Gastroesophageal sphincter (tissue), 3 donors: ENCODE results near the gene DAZAP2.

Experiments used
- POLR2A ChIP-seq, 2 donors: fragments of 450-650 bp; IDR thresholded peaks; one replicate each; pipeline ENCODE4 v1.6.1; 2017; ENCODE audit warnings: antibody characterized with exemption in 2 of 2, mild to moderate bottlenecking in 2 of 2, moderate library complexity in 1 of 2
- POLR2AphosphoS5 ChIP-seq: sonication (generic); formaldehyde crosslinking; IDR thresholded peaks from one replicate; pipeline ENCODE4 v1.6.1; 2017; ENCODE audit warnings: antibody characterized with exemption
- TF ChIP-seq, protein P1 (sequence below), 4 experiments: fragments of 200-600 bp in 2 of 4; fragments of 450-650 bp in 2 of 4; sonication (generic) in 1 of 4; IDR thresholded peaks; one replicate each; pipeline ENCODE4 v1.5.1; 2017 to 2019; ENCODE audit warnings: antibody characterized with exemption in 4 of 4, mild to moderate bottlenecking in 2 of 4, moderate library complexity in 2 of 4

DNA sequence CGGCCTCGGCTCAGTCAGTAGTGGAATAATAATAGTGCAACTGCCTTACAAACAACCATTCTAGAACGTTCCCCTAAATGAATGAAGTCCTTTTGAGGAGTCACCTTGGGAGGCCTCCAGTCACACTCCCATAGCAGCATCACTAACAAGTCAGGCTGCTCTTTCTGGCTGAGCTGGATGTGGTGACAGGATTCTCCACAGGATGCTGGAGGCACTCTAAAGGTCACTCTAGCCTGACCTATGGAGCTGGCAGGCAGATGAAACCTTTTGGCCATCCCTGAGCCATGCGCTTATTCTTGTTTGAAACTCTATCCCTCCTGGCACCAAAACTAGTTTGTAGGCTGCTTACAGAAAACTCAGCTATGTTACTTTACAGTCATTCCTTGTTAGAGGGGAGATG is 47.8 kb upstream of the DAZAP2 start:
- TF ChIP-seq POLR2AphosphoS5 = no peak
- TF ChIP-seq, protein P1, sequence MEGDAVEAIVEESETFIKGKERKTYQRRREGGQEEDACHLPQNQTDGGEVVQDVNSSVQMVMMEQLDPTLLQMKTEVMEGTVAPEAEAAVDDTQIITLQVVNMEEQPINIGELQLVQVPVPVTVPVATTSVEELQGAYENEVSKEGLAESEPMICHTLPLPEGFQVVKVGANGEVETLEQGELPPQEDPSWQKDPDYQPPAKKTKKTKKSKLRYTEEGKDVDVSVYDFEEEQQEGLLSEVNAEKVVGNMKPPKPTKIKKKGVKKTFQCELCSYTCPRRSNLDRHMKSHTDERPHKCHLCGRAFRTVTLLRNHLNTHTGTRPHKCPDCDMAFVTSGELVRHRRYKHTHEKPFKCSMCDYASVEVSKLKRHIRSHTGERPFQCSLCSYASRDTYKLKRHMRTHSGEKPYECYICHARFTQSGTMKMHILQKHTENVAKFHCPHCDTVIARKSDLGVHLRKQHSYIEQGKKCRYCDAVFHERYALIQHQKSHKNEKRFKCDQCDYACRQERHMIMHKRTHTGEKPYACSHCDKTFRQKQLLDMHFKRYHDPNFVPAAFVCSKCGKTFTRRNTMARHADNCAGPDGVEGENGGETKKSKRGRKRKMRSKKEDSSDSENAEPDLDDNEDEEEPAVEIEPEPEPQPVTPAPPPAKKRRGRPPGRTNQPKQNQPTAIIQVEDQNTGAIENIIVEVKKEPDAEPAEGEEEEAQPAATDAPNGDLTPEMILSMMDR (IDR thresholded peaks at IDR 0.05) = no peak
- TF ChIP-seq POLR2A (IDR thresholded peaks at IDR 0.05) = no peak
